Liver (tissue), 9 donors: Measurements from ENCODE around the gene JMJD1C. TPM values are rescaled to one million over a fixed set of nuclear protein-coding genes. Genes with fewer than 3 reads are reported as not detected.
A peak's percentile ranks its signal among the peaks of the same experiment; 100 is the strongest.

Experiments used
- DNase-seq: peaks from one replicate; pipeline ENCODE4 v3.0.0-alpha.2; 2017; ENCODE audit warnings: low spot score
- H3K27ac ChIP-seq, 2 donors: one replicate each; pipeline ENCODE4 v1.7.0; 2013; ENCODE audit warnings: inconsistent platforms in 2 of 2, low read length in 2 of 2, control low read depth in 1 of 2, low read depth in 1 of 2, mild to moderate bottlenecking in 1 of 2
- H3K27me3 ChIP-seq, 4 donors: one replicate each; pipeline versions ENCODE4 v1.6.1 to v1.7.0; 2013; ENCODE audit warnings: low read length in 3 of 4, inconsistent platforms in 1 of 4, mild to moderate bottlenecking in 1 of 4, moderate library complexity in 1 of 4; ENCODE audit not compliant: control insufficient read depth in 4 of 4, insufficient read depth in 4 of 4
- H3K36me3 ChIP-seq, 4 donors: one replicate each; pipeline versions ENCODE4 v1.6.1 to v1.7.0; 2013; ENCODE audit warnings: low read length in 3 of 4, mild to moderate bottlenecking in 3 of 4, low read depth in 1 of 4, moderate library complexity in 1 of 4; ENCODE audit not compliant: control insufficient read depth in 4 of 4, insufficient read depth in 3 of 4
- H3K4me1 ChIP-seq, 4 donors: one replicate each; pipeline versions ENCODE4 v1.6.1 to v1.7.0; 2013; ENCODE audit warnings: low read length in 3 of 4, mild to moderate bottlenecking in 3 of 4, moderate library complexity in 1 of 4; ENCODE audit not compliant: control insufficient read depth in 4 of 4, insufficient read depth in 4 of 4
- H3K4me3 ChIP-seq, 3 donors: one replicate each; pipeline versions ENCODE4 v1.6.1 to v1.7.0; 2013; ENCODE audit warnings: low read length in 3 of 3, control low read depth in 1 of 3, low read depth in 1 of 3, mild to moderate bottlenecking in 1 of 3
- H3K9ac ChIP-seq, 2 donors: one replicate each; pipeline ENCODE4 v1.7.0; 2013; ENCODE audit warnings: low read length in 2 of 2, mild to moderate bottlenecking in 2 of 2, moderate library complexity in 2 of 2, control low read depth in 1 of 2, low read depth in 1 of 2
- H3K9me3 ChIP-seq, 4 donors: one replicate each; pipeline versions ENCODE4 v1.6.1 to v1.7.0; 2013; ENCODE audit warnings: low read length in 3 of 4; ENCODE audit not compliant: control insufficient read depth in 4 of 4
- FOXA1 ChIP-seq: IDR thresholded peaks from 2 replicates; pipeline ENCODE4 v1.6.1; 2016; ENCODE audit warnings: antibody characterized with exemption
- FOXA2 ChIP-seq: IDR thresholded peaks from 2 replicates; pipeline ENCODE4 v1.6.1; 2016; ENCODE audit warnings: antibody characterized with exemption
- HNF4A ChIP-seq, 2 donors: conservative IDR thresholded peaks; 2 replicates each; pipeline ENCODE4 v1.6.1; 2016; ENCODE audit warnings: antibody characterized with exemption in 2 of 2, mild to moderate bottlenecking in 2 of 2
- HNF4G ChIP-seq: IDR thresholded peaks from 2 replicates; pipeline ENCODE4 v1.6.1; 2016; ENCODE audit warnings: antibody characterized with exemption
- JUND ChIP-seq, 2 donors: IDR thresholded peaks; 2 replicates each; pipeline ENCODE4 v1.6.1; 2016; ENCODE audit warnings: antibody characterized with exemption in 2 of 2
- NR2F2 ChIP-seq: IDR thresholded peaks from 2 replicates; pipeline ENCODE4 v1.6.1; 2016; ENCODE audit warnings: antibody characterized with exemption
- RAD21 ChIP-seq, 2 donors: IDR thresholded peaks; 2 replicates each; pipeline ENCODE4 v1.6.1; 2016; ENCODE audit warnings: antibody characterized with exemption in 2 of 2, mild to moderate bottlenecking in 2 of 2
- RXRA ChIP-seq, 2 donors: IDR thresholded peaks; 2 replicates each; pipeline ENCODE4 v1.6.1; 2017 to 2018; ENCODE audit warnings: antibody characterized with exemption in 2 of 2, mild to moderate bottlenecking in 1 of 2
- TAF1 ChIP-seq: conservative IDR thresholded peaks from 2 replicates; pipeline ENCODE4 v1.6.1; 2016; ENCODE audit warnings: antibody characterized with exemption, mild to moderate bottlenecking
- YY1 ChIP-seq: IDR thresholded peaks from 2 replicates; pipeline ENCODE4 v1.6.1; 2016; ENCODE audit warnings: antibody characterized with exemption, mild to moderate bottlenecking
- WGBS: extraction: QIAGEN DNeasy Blood & Tissue Kit; methylation state at CpG from one replicate; pipeline ENCODE4 v1.1.7; 2013; 5-methylcytosine and 5-hydroxymethylcytosine counted together
- polyA plus RNA-seq, 2 donors: library from polyadenylated mRNA; stranded (reverse) in 1 of 2; unstranded in 1 of 2; fragments of 200-250 nt in 1 of 2; fragments of >200 nt in 1 of 2; fragmentation: Nextera tagmentation in 1 of 2; extraction: Ambion mirVana in 1 of 2; gene quantifications; one replicate each; pipeline versions ENCODE4 v1.2.1 to v1.2.3, GENCODE V29; 2013 to 2015
- total RNA-seq, 2 donors: library from RNA; depleted of rRNA; stranded (reverse); fragments of >200 nt; gene quantifications; one replicate each; pipeline ENCODE4 v1.2.3, GENCODE V29; 2014
- TF ChIP-seq, protein P1 (sequence below): IDR thresholded peaks from 2 replicates; pipeline ENCODE4 v1.6.1; 2016; ENCODE audit warnings: antibody characterized with exemption
- TF ChIP-seq, protein P2 (sequence below): fragments of 150-350 bp; IDR thresholded peaks from 2 replicates; pipeline ENCODE4 v1.5.1; 2017; ENCODE audit warnings: improper control_type of control experiment, low read depth, low read length; ENCODE audit not compliant: missing input control
- TF ChIP-seq, protein P3 (sequence below): IDR thresholded peaks from 2 replicates; pipeline ENCODE4 v1.6.1; 2016; ENCODE audit warnings: antibody characterized with exemption
- donor health status: healthy.
- donor health status: healthy.
- donor health status: healthy.
- donor health status: healthy.
- donor health status: healthy.

Gene JMJD1C
- total and polyA plus RNA-seq, 4 donors, result 11.0 to 93.1 (median 56.0) TPM

DNA sequence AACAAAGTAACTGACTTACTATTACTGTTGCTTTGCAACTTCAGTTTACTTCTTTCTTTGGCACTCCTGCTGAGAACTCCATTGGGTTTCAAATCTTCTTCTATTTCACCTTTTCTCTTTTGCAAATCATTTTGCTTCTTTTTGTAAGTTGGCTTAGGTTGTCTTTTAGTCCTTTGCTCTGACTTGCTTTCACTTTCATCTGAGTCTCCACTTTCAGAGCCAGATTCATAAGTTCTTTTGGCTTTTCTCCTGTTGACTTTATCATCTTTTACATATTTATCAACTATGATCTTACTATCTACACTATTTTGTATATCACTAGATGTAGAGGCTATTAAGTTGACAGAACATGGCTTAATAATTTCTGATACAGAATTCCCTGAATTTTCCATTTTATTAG, 259.2 kb downstream of the JMJD1C start:
- no peak for DNase-seq
- Histone ChIP-seq H3K9ac (no peak overlapping the region), H3K36me3 (peaks cover 5 to 37% (median 22%) of the 10 kb centered on the region in 4 donors), H3K27me3 (no peaks in the 10 kb centered on the region), H3K4me1 (peaks cover 2 to 32% (median 15%) of the 10 kb centered on the region in 4 donors), H3K9me3 (no peaks in the 10 kb centered on the region), H3K27ac (peak overlapping the region; percentile 5 to 40), H3K4me3 (no peak overlapping the region)
- TF ChIP-seq, protein P1, sequence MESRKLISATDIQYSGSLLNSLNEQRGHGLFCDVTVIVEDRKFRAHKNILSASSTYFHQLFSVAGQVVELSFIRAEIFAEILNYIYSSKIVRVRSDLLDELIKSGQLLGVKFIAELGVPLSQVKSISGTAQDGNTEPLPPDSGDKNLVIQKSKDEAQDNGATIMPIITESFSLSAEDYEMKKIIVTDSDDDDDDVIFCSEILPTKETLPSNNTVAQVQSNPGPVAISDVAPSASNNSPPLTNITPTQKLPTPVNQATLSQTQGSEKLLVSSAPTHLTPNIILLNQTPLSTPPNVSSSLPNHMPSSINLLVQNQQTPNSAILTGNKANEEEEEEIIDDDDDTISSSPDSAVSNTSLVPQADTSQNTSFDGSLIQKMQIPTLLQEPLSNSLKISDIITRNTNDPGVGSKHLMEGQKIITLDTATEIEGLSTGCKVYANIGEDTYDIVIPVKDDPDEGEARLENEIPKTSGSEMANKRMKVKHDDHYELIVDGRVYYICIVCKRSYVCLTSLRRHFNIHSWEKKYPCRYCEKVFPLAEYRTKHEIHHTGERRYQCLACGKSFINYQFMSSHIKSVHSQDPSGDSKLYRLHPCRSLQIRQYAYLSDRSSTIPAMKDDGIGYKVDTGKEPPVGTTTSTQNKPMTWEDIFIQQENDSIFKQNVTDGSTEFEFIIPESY, result no peak
- no peak for TF ChIP-seq NR2F2

DNA sequence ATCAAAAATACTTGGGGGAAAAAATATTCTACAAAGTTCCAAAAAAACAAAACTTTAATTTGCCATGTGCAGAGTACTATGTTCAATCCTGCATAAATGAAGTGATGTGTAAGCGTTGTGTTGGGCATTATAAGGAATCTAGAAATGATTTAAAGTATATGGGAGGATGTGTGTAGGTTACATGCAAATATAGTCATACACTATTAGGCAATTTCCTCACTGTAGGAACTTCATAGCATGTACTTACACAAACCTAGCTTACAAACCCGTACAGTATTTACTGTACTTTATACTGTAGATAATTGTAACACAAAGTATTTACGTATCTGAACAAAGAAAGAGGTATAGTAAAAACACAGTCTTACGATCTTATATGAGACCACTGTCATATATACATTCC, 260.4 kb downstream of the JMJD1C start:
- Histone ChIP-seq H3K27ac (no peak overlapping the region), H3K9me3 (no peaks in the 10 kb centered on the region), H3K4me1 (peaks cover 2 to 28% (median 12%) of the 10 kb centered on the region in 4 donors), H3K9ac (no peak overlapping the region), H3K4me3 (no peak overlapping the region), H3K36me3 (peaks cover 5 to 38% (median 17%) of the 10 kb centered on the region in 4 donors), H3K27me3 (no peaks in the 10 kb centered on the region)
- no peak for DNase-seq
- WGBS, result 92% methylated on average over 4 of the region's 4 CpGs
- TF ChIP-seq JUND (IDR thresholded peaks at IDR 0.05), result no peak
- TF ChIP-seq NR2F2, result no peak
- TF ChIP-seq, protein P2, sequence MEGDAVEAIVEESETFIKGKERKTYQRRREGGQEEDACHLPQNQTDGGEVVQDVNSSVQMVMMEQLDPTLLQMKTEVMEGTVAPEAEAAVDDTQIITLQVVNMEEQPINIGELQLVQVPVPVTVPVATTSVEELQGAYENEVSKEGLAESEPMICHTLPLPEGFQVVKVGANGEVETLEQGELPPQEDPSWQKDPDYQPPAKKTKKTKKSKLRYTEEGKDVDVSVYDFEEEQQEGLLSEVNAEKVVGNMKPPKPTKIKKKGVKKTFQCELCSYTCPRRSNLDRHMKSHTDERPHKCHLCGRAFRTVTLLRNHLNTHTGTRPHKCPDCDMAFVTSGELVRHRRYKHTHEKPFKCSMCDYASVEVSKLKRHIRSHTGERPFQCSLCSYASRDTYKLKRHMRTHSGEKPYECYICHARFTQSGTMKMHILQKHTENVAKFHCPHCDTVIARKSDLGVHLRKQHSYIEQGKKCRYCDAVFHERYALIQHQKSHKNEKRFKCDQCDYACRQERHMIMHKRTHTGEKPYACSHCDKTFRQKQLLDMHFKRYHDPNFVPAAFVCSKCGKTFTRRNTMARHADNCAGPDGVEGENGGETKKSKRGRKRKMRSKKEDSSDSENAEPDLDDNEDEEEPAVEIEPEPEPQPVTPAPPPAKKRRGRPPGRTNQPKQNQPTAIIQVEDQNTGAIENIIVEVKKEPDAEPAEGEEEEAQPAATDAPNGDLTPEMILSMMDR, result no peak
- TF ChIP-seq RXRA (IDR thresholded peaks at IDR 0.05), result no peak
- TF ChIP-seq FOXA1, result no peak
- TF ChIP-seq, protein P3, sequence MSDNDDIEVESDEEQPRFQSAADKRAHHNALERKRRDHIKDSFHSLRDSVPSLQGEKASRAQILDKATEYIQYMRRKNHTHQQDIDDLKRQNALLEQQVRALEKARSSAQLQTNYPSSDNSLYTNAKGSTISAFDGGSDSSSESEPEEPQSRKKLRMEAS, result no peak
- no peak for TF ChIP-seq HNF4G
- no peak for TF ChIP-seq FOXA2
- TF ChIP-seq RAD21 (IDR thresholded peaks at IDR 0.05), result no peak
- TF ChIP-seq HNF4A (conservative IDR thresholded peaks at IDR 0.05), result no peak
- no peak for TF ChIP-seq YY1

DNA sequence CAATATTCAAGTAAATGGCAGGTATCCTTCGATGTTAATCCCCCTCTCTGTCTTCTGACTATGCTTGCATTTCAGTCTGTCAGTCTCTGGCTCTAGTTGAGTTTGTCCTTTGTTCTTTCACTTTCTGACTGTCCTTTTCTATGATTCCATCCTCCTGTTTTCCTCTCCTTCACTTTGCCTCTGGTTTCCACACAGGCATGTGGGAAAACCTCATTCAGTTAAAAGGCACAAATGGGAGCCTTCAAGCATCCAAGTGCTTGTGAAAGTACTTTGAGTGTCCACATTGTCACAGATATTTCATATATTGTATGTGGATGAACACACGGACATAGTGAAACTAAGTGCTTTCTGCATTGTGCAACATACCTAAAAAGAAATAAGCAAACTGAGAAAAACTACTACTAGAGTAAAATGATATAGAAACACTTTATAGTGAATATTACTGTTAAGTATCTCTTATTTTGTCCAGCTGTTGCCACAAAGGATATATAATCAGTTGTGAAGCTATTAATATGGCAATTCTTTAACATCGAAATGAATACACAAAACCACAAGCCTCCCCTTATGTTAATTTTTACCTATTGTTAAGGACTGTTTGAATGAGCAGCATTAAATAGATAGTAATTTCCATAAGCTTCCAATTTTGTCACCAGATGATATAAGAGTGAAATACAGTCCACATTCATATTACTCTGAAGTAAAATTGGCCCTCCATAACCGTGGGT, 260.9 kb downstream of the JMJD1C start:
- peaks cover 2 to 28% (median 12%) of the 10 kb centered on the region in 4 donors for H3K4me1 ChIP-seq
- H3K9ac ChIP-seq, result no peak overlapping the region
- TF ChIP-seq FOXA1, result no peak
- TF ChIP-seq RXRA (IDR thresholded peaks at IDR 0.05), result no peak
- TF ChIP-seq RAD21 (IDR thresholded peaks at IDR 0.05), result no peak
- TF ChIP-seq, protein P2, result no peak
- TF ChIP-seq, protein P1, result no peak
- TF ChIP-seq HNF4A (conservative IDR thresholded peaks at IDR 0.05), result no peak
- TF ChIP-seq JUND (IDR thresholded peaks at IDR 0.05), result no peak
- no peak for TF ChIP-seq TAF1
- H3K36me3 ChIP-seq, result peaks cover 5 to 42% (median 17%) of the 10 kb centered on the region in 4 donors
- H3K27me3 ChIP-seq, result no peaks in the 10 kb centered on the region
- H3K9me3 ChIP-seq, result no peaks in the 10 kb centered on the region
- H3K27ac ChIP-seq, result no peak overlapping the region
- 71% methylated on average over 4 of the region's 4 CpGs for WGBS
- H3K4me3 ChIP-seq, result no peak overlapping the region
- DNase-seq, result no peak
